IMR-90 (cell line): ENCODE measurements around the gene FAM180A. TPM values are rescaled to one million over a fixed set of nuclear protein-coding genes. Genes with fewer than 3 reads are reported as not detected.

ENCODE experiments used
- ATAC-seq: fragments of 200-7000 bp; cut with Tn5 transposase; 2 replicates; pipeline ENCODE4 v1.9.1; 2020; ENCODE audit warnings: low read depth, mild to moderate bottlenecking, moderate library complexity
- BruUV-seq: library from RNA; stranded (reverse); fragments of 400-500 nt; replicated peaks from 2 replicates; lab custom pipeline; 2021; lab: Mats Ljungman, UMichigan
- CTCF ChIA-PET: fragments of 300-600 bp; formaldehyde crosslinking; extraction: SDS; loops from one replicate; lab custom pipeline; 2021; ENCODE audit warnings: antibody characterized with exemption; lab: Yijun Ruan, JAX
- POLR2A ChIA-PET: fragments of 300-600 bp; sonication (Branson Sonifier 250); formaldehyde crosslinking; loops from one replicate; lab custom pipeline; 2022; ENCODE audit warnings: antibody characterized with exemption; ENCODE audit not compliant: unreplicated experiment; lab: Charles Lee
- DNase-seq: peaks from one replicate; pipeline ENCODE4 v3.0.0; 2013
- H2AFZ ChIP-seq: replicated peaks from 2 replicates; pipeline ENCODE3; 2013; ENCODE audit warnings: low read length, mild to moderate bottlenecking; ENCODE audit not compliant: poor library complexity
- H2AK5ac ChIP-seq: 2 replicates; pipeline ENCODE4 v1.6.1; 2013; ENCODE audit warnings: low read depth, low read length, inconsistent platforms
- H2AK9ac ChIP-seq: replicated peaks from 2 replicates; pipeline ENCODE3; 2013; ENCODE audit warnings: mild to moderate bottlenecking, low read depth, low read length, moderate library complexity; ENCODE audit not compliant: poor library complexity
- H2BK120ac ChIP-seq: 2 replicates; pipeline ENCODE4 v1.6.1; 2013; ENCODE audit warnings: low read depth, low read length, inconsistent platforms
- H2BK15ac ChIP-seq: 3 replicates; pipeline ENCODE4 v1.6.1; 2013; ENCODE audit warnings: low read depth, low read length, inconsistent platforms
- H2BK20ac ChIP-seq: 2 replicates; pipeline ENCODE4 v1.6.1; 2013; ENCODE audit warnings: low read depth, mild to moderate bottlenecking, inconsistent platforms, low read length, moderate library complexity
- H2BK5ac ChIP-seq: 2 replicates; pipeline ENCODE4 v1.6.1; 2013; ENCODE audit warnings: mild to moderate bottlenecking, low read depth, low read length, inconsistent platforms; ENCODE audit not compliant: poor library complexity, severe bottlenecking
- H3K14ac ChIP-seq: replicated peaks from 2 replicates; pipeline ENCODE4 v1.6.1; 2013; ENCODE audit warnings: low read depth, low read length, inconsistent platforms
- H3K18ac ChIP-seq: 2 replicates; pipeline ENCODE4 v1.6.1; 2013; ENCODE audit warnings: low read depth, low read length, control low read depth
- H3K23ac ChIP-seq: 2 replicates; pipeline ENCODE4 v1.6.1; 2013; ENCODE audit warnings: low read depth, low read length, inconsistent platforms
- H3K27ac ChIP-seq: 2 replicates; pipeline ENCODE4 v1.5.1; 2013; ENCODE audit warnings: mild to moderate bottlenecking, control low read depth, low read length; ENCODE audit not compliant: insufficient read depth
- H3K27me3 ChIP-seq: 2 replicates; pipeline ENCODE4 v1.6.1; 2013; ENCODE audit warnings: low read length; ENCODE audit not compliant: control insufficient read depth, insufficient read depth
- H3K36me3 ChIP-seq: 2 replicates; pipeline ENCODE4 v1.6.1; 2013; ENCODE audit warnings: low read length, mixed read lengths; ENCODE audit not compliant: control insufficient read depth, insufficient read depth
- H3K4ac ChIP-seq: 2 replicates; pipeline ENCODE4 v1.6.1; 2013; ENCODE audit warnings: low read depth, low read length, inconsistent platforms
- H3K4me1 ChIP-seq: 2 replicates; pipeline ENCODE4 v1.6.1; 2013; ENCODE audit warnings: low read length, mixed read lengths; ENCODE audit not compliant: control insufficient read depth, insufficient read depth
- H3K4me2 ChIP-seq: 2 replicates; pipeline ENCODE4 v1.6.1; 2013; ENCODE audit warnings: low read depth, mild to moderate bottlenecking, control low read depth, low read length, moderate library complexity
- H3K4me3 ChIP-seq: 2 replicates; pipeline ENCODE4 v1.5.1; 2013; ENCODE audit warnings: low read depth, mild to moderate bottlenecking, control low read depth, low read length, moderate library complexity; ENCODE audit not compliant: insufficient read depth
- H3K56ac ChIP-seq: 2 replicates; pipeline ENCODE4 v1.6.1; 2013; ENCODE audit warnings: low read length, inconsistent platforms; ENCODE audit not compliant: insufficient read depth; ENCODE audit errors: extremely low read depth
- H3K79me1 ChIP-seq, 2 experiments: 2 replicates each; pipeline ENCODE4 v1.6.1; 2013; ENCODE audit warnings: low read length in 2 of 2, inconsistent platforms in 1 of 2, low read depth in 1 of 2
- H3K9ac ChIP-seq: 2 replicates; pipeline ENCODE4 v1.6.1; 2013; ENCODE audit warnings: low read depth, low read length, control low read depth
- H3K9me1 ChIP-seq: 2 replicates; pipeline ENCODE4 v1.6.1; 2013; ENCODE audit warnings: low read length, inconsistent platforms; ENCODE audit not compliant: insufficient read depth
- H3K9me3 ChIP-seq: 2 replicates; pipeline ENCODE4 v1.6.1; 2013; ENCODE audit warnings: low read length; ENCODE audit not compliant: control insufficient read depth, insufficient read depth
- H4K20me1 ChIP-seq: 2 replicates; pipeline ENCODE4 v1.6.1; 2013; ENCODE audit warnings: low read length, inconsistent platforms; ENCODE audit not compliant: insufficient read depth
- H4K5ac ChIP-seq: 2 replicates; pipeline ENCODE4 v1.6.1; 2013; ENCODE audit warnings: mild to moderate bottlenecking, low read depth, low read length, control low read depth
- H4K8ac ChIP-seq, 2 experiments: 2 replicates each; pipeline ENCODE4 v1.6.1; 2013; ENCODE audit warnings: low read depth in 2 of 2, low read length in 2 of 2, control low read depth in 1 of 2, inconsistent platforms in 1 of 2
- H4K91ac ChIP-seq: 2 replicates; pipeline ENCODE4 v1.6.1; 2013; ENCODE audit warnings: low read depth, low read length, inconsistent platforms; ENCODE audit not compliant: insufficient read depth
- CEBPB ChIP-seq: IDR thresholded peaks from 2 replicates; pipeline ENCODE4 v1.6.1; 2012; ENCODE audit warnings: low read depth, low read length, improper control_type of control experiment
- CHD1 ChIP-seq: IDR thresholded peaks from 2 replicates; pipeline ENCODE4 v1.6.1; 2012; ENCODE audit warnings: low read depth, low read length, improper control_type of control experiment
- CTCF ChIP-seq: conservative IDR thresholded peaks from 2 replicates; pipeline ENCODE4 v1.5.1; 2012; ENCODE audit warnings: mild to moderate bottlenecking, low read depth, low read length, improper control_type of control experiment
- ELK1 ChIP-seq: fragments of 150-350 bp; IDR thresholded peaks from 2 replicates; pipeline ENCODE4 v1.6.1; 2016; ENCODE audit warnings: low read depth, mild to moderate bottlenecking, low read length, moderate library complexity, borderline replicate concordance
- FOS ChIP-seq: fragments of 150-350 bp; IDR thresholded peaks from 2 replicates; pipeline ENCODE4 v1.6.1; 2016; ENCODE audit warnings: low read depth, low read length
- MAZ ChIP-seq: IDR thresholded peaks from 2 replicates; pipeline ENCODE4 v1.6.1; 2012; ENCODE audit warnings: low read depth, mild to moderate bottlenecking, low read length, improper control_type of control experiment, moderate library complexity, borderline replicate concordance
- MXI1 ChIP-seq: IDR thresholded peaks from 2 replicates; pipeline ENCODE4 v1.6.1; 2012; ENCODE audit warnings: low read depth, mild to moderate bottlenecking, low read length, moderate library complexity, borderline replicate concordance
- NFE2L2 ChIP-seq: fragments of 150-350 bp; IDR thresholded peaks from 2 replicates; pipeline ENCODE4 v1.6.1; 2016; ENCODE audit warnings: low read depth, mild to moderate bottlenecking, low read length
- POLR2A ChIP-seq: IDR thresholded peaks from 2 replicates; pipeline ENCODE4 v1.6.1; 2012; ENCODE audit warnings: mild to moderate bottlenecking, low read depth, low read length
- RAD21 ChIP-seq: IDR thresholded peaks from 2 replicates; pipeline ENCODE4 v1.6.1; 2012; ENCODE audit warnings: low read length, improper control_type of control experiment
- RCOR1 ChIP-seq: IDR thresholded peaks from 2 replicates; pipeline ENCODE4 v1.6.1; 2012; ENCODE audit warnings: mild to moderate bottlenecking, low read length, improper control_type of control experiment; ENCODE audit not compliant: insufficient replicate concordance
- RFX5 ChIP-seq: IDR thresholded peaks from 2 replicates; pipeline ENCODE4 v1.8.0; 2012; ENCODE audit warnings: low read depth, mild to moderate bottlenecking, low read length, moderate library complexity
- SMC3 ChIP-seq: fragments of 150-350 bp; IDR thresholded peaks from 2 replicates; pipeline ENCODE4 v1.6.1; 2016; ENCODE audit warnings: low read depth, mild to moderate bottlenecking, antibody characterized with exemption, low read length, moderate library complexity
- USF2 ChIP-seq: fragments of 150-350 bp; IDR thresholded peaks from 2 replicates; pipeline ENCODE4 v1.6.1; 2017; ENCODE audit warnings: mild to moderate bottlenecking, antibody characterized with exemption, low read length, low read depth
- WGBS, 2 experiments: methylation state at CpG; one replicate each; pipeline versions ENCODE4 v1.1.5 to v1.1.7; 2013; ENCODE audit warnings: missing lambda C conversion rate in 2 of 2; ENCODE audit not compliant: insufficient read length in 1 of 2; ENCODE audit errors: extremely low coverage in 2 of 2; 5-methylcytosine and 5-hydroxymethylcytosine counted together
- dilution Hi-C: fragments of 300-500 bp; cut with HindIII; formaldehyde crosslinking; loops from one replicate; pipeline ENCODE4 v1.14.3; 2018; ENCODE audit warnings: low sequenced_read_pairs; ENCODE audit not compliant: unreplicated experiment
- in situ Hi-C: fragments of 300-500 bp; cut with MboI; formaldehyde crosslinking; loops from 3 replicates; pipeline ENCODE4 v1.14.3; 2019; ENCODE audit warnings: low sequenced_read_pairs, inconsistent platforms, mixed read lengths
- intact Hi-C: fragments of 100-400 bp; cut with micrococcal nuclease; formaldehyde crosslinking; loops from 2 replicates; pipeline ENCODE4 v1.10.0; 2022
- polyA plus RNA-seq, 3 experiments: library from polyadenylated mRNA; depleted of rRNA; stranded (reverse); fragments of >200 nt; gene quantifications; 2 replicates each; pipeline ENCODE4 v1.2.3, GENCODE V29; 2012; ENCODE audit warnings: low replicate concordance in 1 of 3
- total RNA-seq: library from RNA; depleted of rRNA; stranded (reverse); fragments of >200 nt; gene quantifications from 2 replicates; pipeline ENCODE4 v1.2.3, GENCODE V29; 2012

The FAM180A gene
- total and polyA plus RNA-seq, 2 of the 4 experiments (the other 2 are of a cell fraction): 1.3 to 2.0 TPM

- peak overlapping the region; percentile 42 for H3K4ac ChIP-seq
- no peak overlapping the region for H3K4me3 ChIP-seq
- intact Hi-C loops: no loop called here
- no peaks in the 10 kb centered on the region for H3K9me3 ChIP-seq
- H3K4me1 ChIP-seq: peaks cover 10% of the 10 kb centered on the region
- H4K8ac ChIP-seq: peak overlapping the region in 1 of 2 experiments; percentile 17; a peak in 1 of 4 replicates
- H3K9ac ChIP-seq: no peak overlapping the region
- dilution Hi-C loops: no loop called here
- H4K20me1 ChIP-seq: no peaks in the 10 kb centered on the region
- peak overlapping the region; percentile 24; the same call in 1 of the 2 replicates for H2BK120ac ChIP-seq
- peak overlapping the region; percentile 2 for H2BK5ac ChIP-seq
- no peak overlapping the region for H2BK15ac ChIP-seq
- no peak for ATAC-seq
- WGBS, 2 experiments: 96% methylated on average over 12 of the region's 20 CpGs; no CpG with 5 or more reads in 1 of the 2 experiments
- H2BK20ac ChIP-seq: 0 out of 2 replicates have a peak overlapping the region, but pooled peaks have one; percentile 5
- peak overlapping the region; percentile 7; the same call in 1 of the 2 replicates for H3K27ac ChIP-seq
- H3K23ac ChIP-seq: no peak overlapping the region; the same call in 1 of the 2 replicates
- H2AK9ac ChIP-seq: no peak overlapping the region
- H3K36me3 ChIP-seq: no peaks in the 10 kb centered on the region
- DNase-seq: no peak
- no peak for TF ChIP-seq ELK1
- no peak for TF ChIP-seq SMC3
- TF ChIP-seq MAZ: no peak
- TF ChIP-seq RAD21: no peak
- TF ChIP-seq CHD1: no peak
- no peak for TF ChIP-seq POLR2A
- no peak for TF ChIP-seq USF2
- no peak for TF ChIP-seq MXI1
- no peak for TF ChIP-seq RFX5
- TF ChIP-seq NFE2L2: no peak
- no peak for TF ChIP-seq FOS
- TF ChIP-seq CTCF: no peak
- TF ChIP-seq RCOR1: no peak
- TF ChIP-seq CEBPB: no peak
- BruUV-seq: no TSS peak
- H3K4me2 ChIP-seq: no peak overlapping the region
- H4K91ac ChIP-seq: no peak overlapping the region; the same call in 1 of the 2 replicates
- H3K27me3 ChIP-seq: no peaks in the 10 kb centered on the region
- in situ Hi-C loops: no loop called here
- peak overlapping the region; percentile 61 for H2AK5ac ChIP-seq
- POLR2A ChIA-PET: no interaction called here
- no peak overlapping the region for H2AFZ ChIP-seq
- 0 out of 2 replicates have a peak overlapping the region, but pooled peaks have one; percentile 29 for H3K14ac ChIP-seq
- CTCF ChIA-PET: interaction anchor here (0.6 kb wide), 1 partner anchor 11 kb away, joined by 3 read pairs; no protein-coding TSS in a partner anchor
- H3K9me1 ChIP-seq: peaks cover 27% of the 10 kb centered on the region
- H3K18ac ChIP-seq: no peak overlapping the region; the same call in 1 of the 2 replicates
- no peak overlapping the region for H4K5ac ChIP-seq
- H3K79me1 ChIP-seq: no peaks in the 10 kb centered on the region; a peak in 1 of 4 replicates
- H3K56ac ChIP-seq: no peak overlapping the region
These were observed 42.4 kb downstream of the FAM180A start for GRCh38 chr7:135706038-135706742.
